NCI-H146 (cell line): ENCODE results near the gene SHFL.

ENCODE experiments used
- DNase-seq: peaks from one replicate; lab custom pipeline; 2025; lab: John Stamatoyannopoulos, UW

SHFL gene

GRCh38 chr19:10087296-10088061, 1.4 kb downstream of the SHFL start:
- DNase-seq = no peak

GRCh38 chr19:10088949-10089554, 2.9 kb downstream of the SHFL start:
- DNase-seq = no peak

GRCh38 chr19:10089801-10090375, 3.8 kb downstream of the SHFL start:
- DNase-seq = no peak

GRCh38 chr19:10091370-10091687, 5.2 kb downstream of the SHFL start:
- no peak for DNase-seq

- DNase-seq = no peak
Observed at GRCh38 chr19:10091895-10092641, 6.0 kb downstream of the SHFL start.

GRCh38 chr19:10092648-10093294, 6.7 kb downstream of the SHFL start:
- DNase-seq = no peak

- DNase-seq = no peak
Observed at GRCh38 chr19:10093295-10094186, 7.4 kb downstream of the SHFL start.

GRCh38 chr19:10095622-10095947, 9.5 kb downstream of the SHFL start:
- no peak for DNase-seq

- DNase-seq = peak; percentile 93
Observed at GRCh38 chr19:10095948-10096614, 10.0 kb downstream of the SHFL start.

GRCh38 chr19:10096615-10096963, 10.5 kb downstream of the SHFL start:
- DNase-seq = no peak

- DNase-seq = no peak
Observed at GRCh38 chr19:10100163-10100785, 14.2 kb downstream of the SHFL start.

GRCh38 chr19:10102787-10103236, 16.7 kb downstream of the SHFL start:
- DNase-seq = no peak

GRCh38 chr19:10104130-10104513, 18.0 kb downstream of the SHFL start:
- no peak for DNase-seq

- no peak for DNase-seq
Observed at GRCh38 chr19:10104665-10105508, 18.8 kb downstream of the SHFL start.

- DNase-seq = no peak
Observed at GRCh38 chr19:10105509-10106099, 19.5 kb downstream of the SHFL start.

GRCh38 chr19:10106100-10106936, 20.2 kb downstream of the SHFL start, which contains the start of gene PPAN:
Gene PPAN, plus strand, starts transcription at chr19:10106362. Its CDS starts 33 bp downstream, at chr19:10106395.
- peak; percentile 96 for DNase-seq

GRCh38 chr19:10107254-10107653, 21.1 kb downstream of the SHFL start:
- no peak for DNase-seq

- no peak for DNase-seq
Observed at GRCh38 chr19:10107817-10108367, 21.8 kb downstream of the SHFL start.
